NCI-H1930 (cell line): ENCODE results near the gene MYZAP.
A peak's percentile ranks its signal among the peaks of the same experiment; 100 is the strongest.

Experiments used
- DNase-seq, 2 experiments: peaks; one replicate each; lab custom pipeline; 2025; lab: John Stamatoyannopoulos, UW

MYZAP gene

GRCh38 chr15:57662091-57662744 lies 70.5 kb downstream of the MYZAP start:
- DNase-seq, result no peak

- no peak for DNase-seq
Measured at GRCh38 chr15:57662802-57663201, 71.1 kb downstream of the MYZAP start.

- DNase-seq, result no peak
Measured at GRCh38 chr15:57663262-57663661, 71.6 kb downstream of the MYZAP start.

GRCh38 chr15:57665194-57665593 lies 73.5 kb downstream of the MYZAP start:
- DNase-seq, result no peak

DNA sequence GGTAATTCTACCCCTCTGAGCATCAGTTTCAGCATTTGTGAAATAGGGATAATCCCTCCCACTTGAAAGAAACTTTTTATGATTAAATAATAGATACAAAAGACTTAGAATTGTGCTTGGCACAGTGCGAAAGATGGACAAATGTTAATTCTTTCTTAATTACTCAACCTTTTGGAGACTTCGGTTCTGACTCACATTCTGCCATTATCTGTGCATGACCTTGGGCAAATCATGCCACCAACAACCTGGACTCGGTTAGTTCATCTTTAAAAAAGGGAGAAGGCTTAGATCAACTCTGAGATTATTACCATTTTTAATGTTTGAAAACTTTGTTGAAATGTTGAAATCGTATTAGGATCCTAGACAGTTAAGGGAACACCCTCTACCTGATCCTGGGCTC lies 74.2 kb downstream of the MYZAP start:
- DNase-seq, result no peak

- no peak for DNase-seq
Measured at GRCh38 chr15:57667171-57667849, 75.6 kb downstream of the MYZAP start.

GRCh38 chr15:57668016-57668415 lies 76.3 kb downstream of the MYZAP start:
- no peak for DNase-seq

GRCh38 chr15:57671636-57672035 lies 79.9 kb downstream of the MYZAP start:
- no peak for DNase-seq

DNA sequence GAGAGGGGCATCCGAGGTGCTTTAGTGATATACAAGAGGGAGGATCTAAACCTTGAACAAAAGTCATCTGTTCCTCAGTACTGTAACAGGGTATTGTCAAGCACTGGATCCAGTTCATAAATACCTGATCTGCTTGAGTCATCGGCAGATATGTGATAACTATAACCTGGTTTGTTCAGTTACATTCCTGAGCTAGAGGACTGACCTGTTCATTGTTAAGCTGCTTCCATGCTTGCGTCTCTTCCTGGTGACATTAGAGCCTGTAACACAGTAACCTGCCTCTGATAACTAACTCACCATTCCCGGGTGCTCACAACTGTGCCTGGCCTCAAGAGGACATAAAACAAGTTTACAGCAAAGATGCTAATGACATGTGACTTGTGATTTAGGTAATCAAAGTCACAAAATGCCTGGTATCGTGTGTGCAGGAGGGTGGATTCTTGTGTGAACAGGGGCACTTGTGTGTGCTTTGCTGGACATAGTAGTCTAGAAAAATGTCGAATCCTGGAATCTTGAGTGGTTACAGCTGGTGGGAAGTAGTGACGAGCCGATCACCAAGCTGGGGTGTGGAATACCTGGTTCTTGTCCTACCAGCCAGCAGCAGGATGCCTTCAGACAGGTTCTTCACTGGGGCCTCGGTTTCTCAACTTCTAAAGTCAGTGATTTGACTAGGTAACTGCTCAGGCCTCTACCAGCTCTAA lies 83.9 kb downstream of the MYZAP start:
- DNase-seq, result no peak

DNA sequence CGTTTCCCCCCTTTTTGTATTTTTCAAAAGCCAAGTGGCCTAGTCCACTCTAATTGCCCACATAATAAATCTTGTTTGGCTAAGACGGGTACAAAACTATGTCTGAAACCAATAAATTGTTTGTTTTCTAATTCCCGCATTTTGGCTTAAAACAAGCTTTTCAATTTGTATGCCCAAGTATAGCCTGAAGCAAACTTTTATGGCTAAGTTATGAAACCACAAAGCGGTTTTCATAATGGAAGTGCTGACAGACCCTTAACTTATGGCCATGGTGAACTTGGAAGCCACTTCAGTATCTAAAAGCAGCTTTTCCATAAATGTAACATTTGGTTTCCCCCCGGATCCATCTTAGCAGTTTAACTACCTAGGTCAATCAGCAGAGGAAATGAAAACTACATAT lies 84.9 kb downstream of the MYZAP start:
- DNase-seq, result no peak

DNA sequence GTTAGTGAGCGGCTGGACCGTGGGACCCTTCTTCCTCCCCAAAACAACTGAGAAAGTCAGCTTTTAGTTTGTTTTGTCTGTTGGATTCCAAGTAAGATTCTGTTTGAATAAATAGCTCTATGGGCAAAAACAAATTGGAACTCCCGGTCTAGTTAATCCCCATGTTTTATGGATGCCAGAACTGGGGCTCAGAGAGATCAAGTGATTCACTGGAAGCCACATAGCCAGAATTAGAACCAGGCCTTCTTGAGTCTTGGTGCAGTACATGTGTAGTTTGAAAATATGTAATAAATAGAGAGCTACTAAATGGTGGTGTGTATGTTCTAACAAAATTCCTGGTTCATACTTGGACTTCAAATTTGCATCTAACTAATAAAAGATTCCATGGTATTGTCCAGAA lies 85.5 kb downstream of the MYZAP start:
- DNase-seq, result no peak

DNA sequence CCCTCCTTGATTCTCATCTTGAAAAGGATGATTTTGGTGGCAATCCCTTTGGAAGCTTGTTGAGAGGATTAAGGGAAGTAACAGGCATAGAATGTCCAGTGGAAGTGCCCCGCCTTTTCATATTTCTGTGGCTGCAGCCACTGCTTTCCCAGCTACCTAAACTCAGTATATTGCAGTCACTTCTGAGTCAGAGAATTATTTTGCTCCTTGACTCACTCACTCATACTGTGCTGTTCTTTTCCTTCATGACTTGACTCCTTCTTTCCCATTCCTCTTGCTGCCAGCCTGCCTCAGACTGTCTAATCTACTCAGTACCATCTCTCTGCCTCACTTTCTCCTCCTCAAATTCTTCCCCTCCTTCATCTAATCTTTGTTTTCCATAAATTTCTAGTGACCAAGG lies 88.3 kb downstream of the MYZAP start:
- DNase-seq, result no peak

DNA sequence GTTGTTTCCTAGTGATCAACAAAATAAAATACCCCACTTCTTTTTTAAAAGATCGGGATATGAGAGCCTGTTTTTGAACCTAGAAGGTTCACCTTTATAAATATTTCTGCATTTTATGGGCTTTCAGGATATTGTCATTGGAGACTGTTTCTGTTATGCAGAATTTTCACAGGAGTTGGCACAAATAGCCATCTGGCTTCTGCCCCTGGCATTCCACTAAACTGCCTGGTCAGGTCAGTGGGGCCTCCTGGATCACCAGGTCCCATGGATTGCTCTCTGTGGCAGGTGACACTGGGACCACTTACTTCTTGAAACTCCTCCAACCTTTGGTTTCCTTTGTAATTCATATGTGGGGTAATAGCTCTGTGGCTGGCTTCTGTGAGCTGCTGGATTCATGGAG lies 89.3 kb downstream of the MYZAP start:
- no peak for DNase-seq

DNA sequence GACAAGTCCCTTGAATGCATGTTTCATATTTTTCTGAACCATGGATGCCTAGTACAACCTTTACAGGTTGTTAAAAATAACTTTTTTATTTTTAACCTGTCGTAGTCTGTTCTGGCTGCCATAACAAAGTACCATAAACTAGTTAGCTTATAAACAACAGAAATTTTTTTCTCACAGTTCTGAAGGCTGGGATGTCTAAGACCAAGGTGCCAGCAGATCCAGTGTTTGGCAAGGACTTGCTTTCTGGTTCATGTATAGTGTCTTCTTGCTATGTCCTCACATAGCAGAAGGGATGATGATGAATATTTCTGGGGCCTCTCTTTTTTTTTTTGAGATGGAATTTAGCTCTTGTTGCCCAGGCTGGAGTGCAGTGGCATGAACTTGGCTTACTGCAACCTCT lies 91.8 kb downstream of the MYZAP start:
- no peak for DNase-seq

- no peak for DNase-seq
Measured at GRCh38 chr15:57684491-57685151, 92.9 kb downstream of the MYZAP start.

GRCh38 chr15:57685306-57686095 lies 93.8 kb downstream of the MYZAP start:
- DNase-seq, result no peak

- DNase-seq, result no peak
Measured at GRCh38 chr15:57686657-57687056, 95.0 kb downstream of the MYZAP start.

DNA sequence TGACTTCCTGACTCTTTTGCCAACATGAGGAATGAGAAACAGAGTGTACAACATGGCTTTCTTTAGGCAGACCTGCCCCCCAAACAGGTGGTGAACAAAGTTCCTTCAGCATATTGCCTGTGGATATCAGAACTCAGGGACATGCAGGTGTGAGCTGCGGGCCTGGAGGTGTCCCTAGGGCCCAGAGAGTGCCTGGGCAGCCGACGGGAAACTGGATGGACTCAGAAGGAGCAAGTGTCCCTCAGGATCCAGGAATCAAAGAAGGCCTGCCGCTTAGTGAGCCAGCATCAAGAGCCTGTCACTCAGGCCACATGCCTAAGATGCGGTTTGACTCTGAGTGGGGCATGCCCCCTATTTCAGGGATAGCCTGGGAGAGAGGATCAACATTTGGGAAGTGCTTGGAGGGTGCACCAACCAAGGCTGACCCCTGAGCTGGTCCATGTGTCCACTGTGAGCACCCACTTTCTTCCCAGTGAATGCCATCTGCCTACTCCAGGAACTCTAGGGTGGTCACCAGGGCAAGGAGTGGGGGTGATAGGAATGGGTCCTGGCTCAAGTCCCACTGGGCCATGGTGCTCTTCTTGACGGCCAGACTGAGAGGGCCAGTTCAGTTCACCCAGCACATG lies 98.8 kb downstream of the MYZAP start:
- no peak for DNase-seq

- DNase-seq, result no peak
Measured at GRCh38 chr15:57691082-57691481, 99.4 kb downstream of the MYZAP start.

DNA sequence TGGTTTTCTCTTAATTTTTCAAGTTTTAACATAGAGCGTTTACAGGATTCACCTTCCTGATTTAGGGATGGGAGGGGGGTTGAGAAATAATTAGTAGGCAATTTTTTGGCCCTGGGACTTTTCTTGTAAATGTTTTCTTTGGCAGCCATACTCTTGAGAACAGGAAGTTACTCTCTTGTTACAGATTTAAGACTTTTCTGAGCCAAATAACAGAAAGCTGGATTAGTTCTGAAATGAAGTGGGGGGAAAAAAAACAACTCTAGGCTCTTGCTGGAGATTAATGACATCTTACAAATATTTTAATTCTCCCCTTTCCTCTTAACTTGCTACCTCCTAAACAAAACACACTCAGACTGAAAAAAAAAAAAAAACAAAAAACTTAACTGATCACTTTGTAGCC lies 101.0 kb downstream of the MYZAP start:
- DNase-seq, result no peak

GRCh38 chr15:57694279-57694678 lies 102.6 kb downstream of the MYZAP start:
- DNase-seq, result no peak

DNA sequence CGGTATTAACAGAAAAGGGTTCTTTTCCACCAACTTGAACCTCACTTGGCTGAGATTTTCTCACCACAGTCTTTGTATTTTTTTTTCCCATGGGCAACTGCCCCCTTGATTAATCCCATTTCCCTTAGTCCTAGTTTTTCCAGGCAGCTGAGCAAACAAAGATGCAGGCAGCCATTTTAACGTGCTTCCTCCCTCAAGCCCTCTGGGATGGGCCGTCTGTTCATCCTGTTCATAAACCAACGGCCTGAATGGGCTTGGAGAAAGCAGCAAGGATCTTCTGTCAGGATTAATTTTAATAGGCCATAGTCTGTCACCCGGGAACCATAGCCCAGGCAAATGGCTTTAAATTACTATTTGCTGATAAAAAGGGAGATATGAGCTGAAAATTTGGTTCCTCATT lies 104.4 kb downstream of the MYZAP start:
- peak; percentile 15 for DNase-seq
